HG02981 (cell line): ENCODE results near the gene MRPL51.
"Not testable (repeated sequence)": the region's sequence is repeated elsewhere in the genome, so short reads cannot be mapped to it uniquely, and the experiment has no call there.

Source experiments
- ATAC-seq: cut with Tn5 transposase; IDR thresholded peaks from one replicate; pipeline ENCODE4 v1.9.1; 2021; ENCODE audit warnings: mild to moderate bottlenecking, moderate library complexity; ENCODE audit not compliant: unreplicated experiment

Gene MRPL51

GRCh38 chr12:6489449-6489848, 3.6 kb downstream of the MRPL51 start:
- ATAC-seq, result no peak

GRCh38 chr12:6488240-6488639, 4.8 kb downstream of the MRPL51 start:
- no peak for ATAC-seq

- no peak for ATAC-seq
Measured at GRCh38 chr12:6478416-6478815, 14.6 kb downstream of the MRPL51 start.

GRCh38 chr12:6477601-6478377, 15.3 kb downstream of the MRPL51 start:
- not testable (repeated sequence) for ATAC-seq

- no peak for ATAC-seq
Measured at GRCh38 chr12:6476489-6476888, 16.6 kb downstream of the MRPL51 start.

- ATAC-seq, result not testable (repeated sequence)
Measured at GRCh38 chr12:6475233-6475975, 17.7 kb downstream of the MRPL51 start.

- ATAC-seq, result no peak
Measured at GRCh38 chr12:6472491-6472890, 20.6 kb downstream of the MRPL51 start.

- ATAC-seq, result no peak
Measured at GRCh38 chr12:6471989-6472360, 21.1 kb downstream of the MRPL51 start.

GRCh38 chr12:6470375-6471163, 22.5 kb downstream of the MRPL51 start, which contains the start of gene VAMP1:
TSS of gene VAMP1 (minus strand) at chr12:6470677. CDS start at chr12:6470531, 146 bp downstream.
- peak; percentile 86 for ATAC-seq

- no peak for ATAC-seq
Measured at GRCh38 chr12:6469609-6470374, 23.3 kb downstream of the MRPL51 start.

- ATAC-seq, result no peak
Measured at GRCh38 chr12:6469092-6469491, 24.0 kb downstream of the MRPL51 start.

- ATAC-seq, result no peak
Measured at GRCh38 chr12:6468283-6468575, 24.8 kb downstream of the MRPL51 start.

- not testable (repeated sequence) for ATAC-seq
Measured at GRCh38 chr12:6467571-6468282, 25.3 kb downstream of the MRPL51 start.

- not testable (repeated sequence) for ATAC-seq
Measured at GRCh38 chr12:6466751-6467150, 26.3 kb downstream of the MRPL51 start.

GRCh38 chr12:6466184-6466573, 26.9 kb downstream of the MRPL51 start:
- no peak for ATAC-seq

- no peak for ATAC-seq
Measured at GRCh38 chr12:6465467-6466183, 27.4 kb downstream of the MRPL51 start.

GRCh38 chr12:6464531-6464930, 28.5 kb downstream of the MRPL51 start:
- no peak for ATAC-seq

GRCh38 chr12:6463858-6464257, 29.2 kb downstream of the MRPL51 start:
- no peak for ATAC-seq

GRCh38 chr12:6463216-6463615, 29.8 kb downstream of the MRPL51 start:
- no peak for ATAC-seq
